GM10266 (cell line): ENCODE measurements around the gene LRRC55.

Experiments used
- DNase-seq: peaks from one replicate; pipeline ENCODE4 v3.0.0; 2012; ENCODE audit errors: extremely low spot score
- CTCF ChIP-seq: IDR thresholded peaks from 2 replicates; pipeline ENCODE4 v1.5.1; 2012; ENCODE audit warnings: mild to moderate bottlenecking, low read depth; ENCODE audit not compliant: control insufficient read depth, insufficient read depth; ENCODE audit errors: missing control alignments

The LRRC55 gene, protein sequence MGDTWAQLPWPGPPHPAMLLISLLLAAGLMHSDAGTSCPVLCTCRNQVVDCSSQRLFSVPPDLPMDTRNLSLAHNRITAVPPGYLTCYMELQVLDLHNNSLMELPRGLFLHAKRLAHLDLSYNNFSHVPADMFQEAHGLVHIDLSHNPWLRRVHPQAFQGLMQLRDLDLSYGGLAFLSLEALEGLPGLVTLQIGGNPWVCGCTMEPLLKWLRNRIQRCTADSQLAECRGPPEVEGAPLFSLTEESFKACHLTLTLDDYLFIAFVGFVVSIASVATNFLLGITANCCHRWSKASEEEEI

DNA sequence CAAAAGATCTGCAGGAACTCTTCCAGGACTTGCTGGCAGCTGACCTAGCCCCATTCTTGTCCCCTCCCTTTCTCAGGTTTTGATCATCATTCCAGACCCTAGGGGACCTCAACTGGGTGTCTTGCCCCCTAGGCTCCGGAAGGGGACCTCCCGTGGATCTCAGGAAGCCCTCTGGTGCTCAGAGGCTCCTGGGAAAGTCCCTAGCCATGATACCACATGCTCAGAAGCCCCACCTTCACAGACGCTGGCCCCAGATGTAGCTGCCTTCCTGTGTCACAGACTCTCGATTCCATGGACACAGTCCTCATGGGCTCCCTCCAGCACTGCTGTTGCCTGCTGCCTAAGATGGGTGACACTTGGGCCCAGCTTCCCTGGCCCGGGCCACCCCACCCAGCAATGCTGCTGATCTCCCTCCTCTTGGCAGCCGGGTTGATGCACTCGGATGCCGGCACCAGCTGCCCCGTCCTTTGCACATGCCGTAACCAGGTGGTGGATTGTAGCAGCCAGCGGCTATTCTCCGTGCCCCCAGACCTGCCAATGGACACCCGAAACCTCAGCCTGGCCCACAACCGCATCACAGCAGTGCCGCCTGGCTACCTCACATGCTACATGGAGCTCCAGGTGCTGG, at the start of gene LRRC55:
Gene LRRC55 (plus strand): TSS at position 276 of the 628 bp plus-strand sequence. CDS start 70 bp downstream, at position 346.
- DNase-seq = no peak
- TF ChIP-seq CTCF = no peak

DNA sequence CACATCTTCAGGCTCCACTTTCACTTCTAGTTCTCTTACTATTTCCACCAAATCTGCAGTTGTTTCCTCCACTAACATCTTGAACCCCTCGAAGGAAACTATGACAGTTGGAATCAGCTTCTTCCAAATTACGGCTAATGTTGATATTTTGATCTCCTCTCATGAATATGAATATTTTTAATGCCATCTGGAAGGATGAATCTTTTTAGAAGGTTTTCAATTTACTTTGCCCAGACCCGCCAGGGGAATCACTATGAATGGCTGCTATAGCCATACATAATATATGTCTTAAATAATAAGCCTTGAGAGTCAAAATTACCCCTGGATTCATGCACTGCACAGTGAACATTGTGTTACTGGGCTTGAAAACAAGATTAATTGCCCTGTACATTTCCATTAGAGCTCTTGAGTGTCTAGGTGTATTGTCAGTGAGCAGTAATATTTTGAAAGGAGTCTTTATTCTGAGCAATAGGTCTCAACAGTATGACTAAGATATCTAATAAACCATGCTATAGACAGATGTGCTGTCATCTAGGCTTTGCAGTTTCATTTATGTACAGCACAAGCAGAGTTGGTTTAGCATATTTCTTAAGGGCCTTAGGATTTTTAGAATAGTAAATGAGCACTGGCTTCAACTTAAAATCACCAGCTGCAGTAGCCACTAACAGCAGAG, 48.3 kb upstream of the LRRC55 start:
- TF ChIP-seq CTCF = no peak
- no peak for DNase-seq

GRCh38 chr11:57134284-57134683, 47.5 kb upstream of the LRRC55 start:
- TF ChIP-seq CTCF = no peak
- no peak for DNase-seq

DNA sequence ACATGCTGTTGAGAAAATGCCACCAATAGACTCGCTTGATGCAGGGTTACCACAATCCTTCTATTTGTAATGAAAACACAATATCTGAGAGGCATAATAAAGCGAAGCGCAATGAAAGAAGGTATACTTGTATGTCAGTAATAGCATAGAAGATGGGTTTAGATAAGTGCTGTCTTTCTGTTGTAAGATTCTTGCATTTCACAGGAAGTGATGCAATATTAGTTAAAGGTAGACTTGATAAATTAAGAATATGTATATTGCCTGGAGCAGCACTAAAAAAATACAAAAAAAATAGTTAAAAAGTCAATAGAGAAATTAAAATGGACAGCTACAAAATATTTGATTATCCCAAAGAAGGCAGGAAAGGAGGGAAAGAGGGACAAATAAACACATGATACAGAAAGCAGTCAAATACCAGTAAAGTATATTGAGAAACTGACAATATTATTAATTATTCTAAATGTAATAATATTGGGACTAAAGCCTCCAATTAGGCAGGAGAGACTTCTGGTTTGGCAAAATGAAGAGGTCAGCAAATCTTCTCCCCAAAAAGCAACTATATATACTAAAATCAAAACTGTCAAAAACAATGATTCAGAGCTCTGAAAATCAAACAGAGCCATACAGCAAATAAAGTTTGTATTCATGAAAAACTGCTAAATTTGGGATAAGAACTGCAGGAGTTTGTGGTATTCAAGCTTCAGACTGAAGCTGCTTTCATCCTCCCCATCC, 46.6 kb upstream of the LRRC55 start:
- no peak for DNase-seq
- TF ChIP-seq CTCF = no peak

- DNase-seq = no peak
- TF ChIP-seq CTCF = no peak
Measured at GRCh38 chr11:57140568-57140967, 41.2 kb upstream of the LRRC55 start.

- TF ChIP-seq CTCF = no peak
- DNase-seq = no peak
Measured at GRCh38 chr11:57143459-57143858, 38.3 kb upstream of the LRRC55 start.
